Endodermal cell (in vitro differentiated cells): ENCODE results near the gene VDR. TPM values are rescaled to one million over a fixed set of nuclear protein-coding genes. Genes with fewer than 3 reads are reported as not detected.
A peak's percentile ranks its signal among the peaks of the same experiment; 100 is the strongest.

Source experiments
- DNase-seq: peaks from one replicate; pipeline ENCODE4 v3.0.0-alpha.2; 2017
- H3K27ac ChIP-seq: 2 replicates; pipeline ENCODE4 v1.5.1; 2013; ENCODE audit warnings: mild to moderate bottlenecking, low read depth, low read length, moderate library complexity
- H3K27me3 ChIP-seq: 2 replicates; pipeline ENCODE4 v1.6.1; 2013; ENCODE audit warnings: mild to moderate bottlenecking, low read length, moderate library complexity; ENCODE audit not compliant: insufficient read depth, control insufficient read depth, poor library complexity, severe bottlenecking
- H3K36me3 ChIP-seq: 2 replicates; pipeline ENCODE4 v1.7.0; 2013; ENCODE audit warnings: mild to moderate bottlenecking, low read length, moderate library complexity; ENCODE audit not compliant: control insufficient read depth, insufficient read depth
- H3K4me1 ChIP-seq: one replicate; pipeline ENCODE4 v1.7.0; 2013; ENCODE audit warnings: low read length; ENCODE audit not compliant: control insufficient read depth, insufficient read depth
- H3K4me3 ChIP-seq: 2 replicates; pipeline ENCODE4 v1.5.1; 2013; ENCODE audit warnings: mild to moderate bottlenecking, low read length, moderate library complexity
- H3K9ac ChIP-seq: 2 replicates; pipeline ENCODE4 v1.6.1; 2013; ENCODE audit warnings: mild to moderate bottlenecking, low read length, moderate library complexity; ENCODE audit not compliant: poor library complexity, severe bottlenecking; ENCODE audit errors: extremely low read depth
- H3K9me3 ChIP-seq: 2 replicates; pipeline ENCODE4 v1.6.1; 2013; ENCODE audit warnings: mild to moderate bottlenecking, low read length, moderate library complexity; ENCODE audit not compliant: control insufficient read depth
- H3K27ac Mint-ChIP-seq: 2 replicates; pipeline ENCODE4 v1.8.0; 2020; ENCODE audit warnings: mixed read lengths
- H3K27me3 Mint-ChIP-seq: 2 replicates; pipeline ENCODE4 v1.8.0; 2021; ENCODE audit warnings: mild to moderate bottlenecking, mixed read lengths; ENCODE audit not compliant: insufficient read depth
- H3K36me3 Mint-ChIP-seq: 2 replicates; pipeline ENCODE4 v1.8.0; 2020; ENCODE audit warnings: low read depth, mixed read lengths
- H3K4me1 Mint-ChIP-seq: 2 replicates; pipeline ENCODE4 v1.8.0; 2020; ENCODE audit warnings: mixed read lengths
- H3K4me3 Mint-ChIP-seq: 2 replicates; pipeline ENCODE4 v1.8.0; 2020; ENCODE audit warnings: mild to moderate bottlenecking, moderate library complexity, mixed read lengths
- H3K9me3 Mint-ChIP-seq: 2 replicates; pipeline ENCODE4 v1.8.0; 2020; ENCODE audit warnings: mild to moderate bottlenecking, mixed read lengths
- WGBS, 2 experiments: methylation state at CpG; one replicate each; pipeline versions ENCODE4 v1.1.5 to v1.1.7; 2013; ENCODE audit warnings: missing lambda C conversion rate in 2 of 2, mixed read lengths in 1 of 2; ENCODE audit not compliant: insufficient coverage in 1 of 2, insufficient read length in 1 of 2; 5-methylcytosine and 5-hydroxymethylcytosine counted together
- total RNA-seq, 2 donors: library from RNA; stranded (reverse); fragmentation: NEBNext Ultra II Directional in 1 of 2; extraction: Animal tissue kit (Norgen Biotek cat#: 25700) in 1 of 2; gene quantifications; 2 replicates in 1 of 2; 3 replicates in 1 of 2; pipeline ENCODE4 v1.2.1, GENCODE V29; 2021
- TF ChIP-seq, protein P1 (sequence below): fragments of 200-600 bp; sonication (generic); conservative IDR thresholded peaks from 2 replicates; pipeline ENCODE4 v1.5.0; 2021; ENCODE audit warnings: antibody characterized with exemption, mild to moderate bottlenecking

Gene VDR
- total RNA-seq, 2 donors from 2014 or later, result 0.04 TPM; not detected in 1

DNA sequence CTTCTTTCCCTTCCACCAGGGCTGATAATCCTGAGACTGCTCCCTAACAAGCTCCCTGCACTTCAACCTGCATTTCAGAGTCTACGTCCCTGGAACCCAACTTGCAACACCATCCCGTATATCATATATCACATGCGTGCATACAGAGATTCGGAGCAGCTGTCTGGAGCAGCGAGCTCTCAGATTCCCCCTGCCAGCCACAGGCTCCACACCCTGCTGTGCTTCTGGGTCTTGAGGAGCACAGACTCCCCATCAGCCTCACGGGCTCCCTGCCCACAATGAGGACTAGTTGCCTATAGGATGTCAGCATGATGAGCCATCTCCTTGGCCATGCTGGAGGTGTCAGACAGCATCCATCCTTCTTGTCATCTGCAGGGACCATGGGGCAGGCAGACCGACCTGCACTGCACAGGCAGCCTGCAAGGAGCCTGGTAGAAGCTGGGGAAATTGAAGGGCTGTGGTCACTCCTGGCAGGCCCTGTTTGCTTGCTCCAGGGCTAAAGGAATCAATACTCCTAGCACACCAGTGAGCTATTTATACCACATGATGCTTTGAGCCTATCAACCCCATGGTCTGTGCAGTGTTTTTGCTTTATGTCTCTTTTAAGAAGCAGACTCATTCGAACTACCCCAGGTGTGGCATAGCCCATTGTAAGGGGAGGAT lies 65.4 kb downstream of the VDR start:
- 82 to 85% methylated on average over 5 to 8 of the region's 8 CpGs for WGBS, 2 experiments
- peak; percentile 59 for DNase-seq
- peaks cover 21% of the 10 kb centered on the region for H3K4me1 Mint-ChIP-seq

DNA sequence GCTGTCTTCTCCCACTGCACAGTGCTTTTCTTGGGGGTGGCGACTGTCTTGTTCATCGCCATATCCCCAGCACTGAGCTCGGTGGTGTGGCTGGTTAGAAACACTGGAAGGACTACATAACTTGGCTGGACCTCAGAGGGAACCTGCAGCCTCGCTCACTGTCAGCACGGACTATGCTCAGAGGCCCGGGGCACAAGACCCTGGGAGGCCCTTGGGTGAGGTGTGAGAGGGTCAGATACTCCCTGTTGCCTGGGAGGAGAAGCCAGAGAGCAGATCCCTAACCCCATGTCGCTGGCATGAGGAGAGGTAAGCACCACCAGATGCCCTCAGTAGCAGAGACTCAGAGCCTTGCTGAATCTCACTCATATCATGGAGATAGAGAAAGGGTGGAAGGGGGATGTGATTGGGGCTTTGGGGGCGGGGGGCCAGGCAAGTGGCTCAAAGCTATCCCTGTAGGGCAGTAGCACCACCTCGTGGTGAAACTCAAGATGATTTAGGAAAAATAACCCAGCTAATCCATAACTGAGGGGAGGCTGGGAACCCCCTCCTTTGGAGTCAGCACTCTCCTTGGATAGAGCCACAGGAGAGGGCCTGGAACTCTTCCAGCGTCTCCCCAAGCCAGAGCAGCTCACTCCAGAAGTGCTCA lies 66.4 kb downstream of the VDR start:
- no peak overlapping the region for H3K27ac Mint-ChIP-seq
- H3K27me3 ChIP-seq, result no peaks in the 10 kb centered on the region
- H3K27me3 Mint-ChIP-seq, result peaks cover 12% of the 10 kb centered on the region
- no peak overlapping the region for H3K4me3 ChIP-seq
- no peak overlapping the region for H3K27ac ChIP-seq
- no peaks in the 10 kb centered on the region for H3K36me3 ChIP-seq
- no peak overlapping the region for H3K4me3 Mint-ChIP-seq
- WGBS, 2 experiments, result 53 to 58% methylated on average over 8 to 10 of the region's 10 CpGs
- no peak overlapping the region for H3K9ac ChIP-seq
- H3K9me3 ChIP-seq, result no peaks in the 10 kb centered on the region
- no peaks in the 10 kb centered on the region for H3K4me1 ChIP-seq
- H3K36me3 Mint-ChIP-seq, result no peaks in the 10 kb centered on the region
- DNase-seq, result peak; percentile 86
- no peaks in the 10 kb centered on the region for H3K9me3 Mint-ChIP-seq
- TF ChIP-seq, protein P1, sequence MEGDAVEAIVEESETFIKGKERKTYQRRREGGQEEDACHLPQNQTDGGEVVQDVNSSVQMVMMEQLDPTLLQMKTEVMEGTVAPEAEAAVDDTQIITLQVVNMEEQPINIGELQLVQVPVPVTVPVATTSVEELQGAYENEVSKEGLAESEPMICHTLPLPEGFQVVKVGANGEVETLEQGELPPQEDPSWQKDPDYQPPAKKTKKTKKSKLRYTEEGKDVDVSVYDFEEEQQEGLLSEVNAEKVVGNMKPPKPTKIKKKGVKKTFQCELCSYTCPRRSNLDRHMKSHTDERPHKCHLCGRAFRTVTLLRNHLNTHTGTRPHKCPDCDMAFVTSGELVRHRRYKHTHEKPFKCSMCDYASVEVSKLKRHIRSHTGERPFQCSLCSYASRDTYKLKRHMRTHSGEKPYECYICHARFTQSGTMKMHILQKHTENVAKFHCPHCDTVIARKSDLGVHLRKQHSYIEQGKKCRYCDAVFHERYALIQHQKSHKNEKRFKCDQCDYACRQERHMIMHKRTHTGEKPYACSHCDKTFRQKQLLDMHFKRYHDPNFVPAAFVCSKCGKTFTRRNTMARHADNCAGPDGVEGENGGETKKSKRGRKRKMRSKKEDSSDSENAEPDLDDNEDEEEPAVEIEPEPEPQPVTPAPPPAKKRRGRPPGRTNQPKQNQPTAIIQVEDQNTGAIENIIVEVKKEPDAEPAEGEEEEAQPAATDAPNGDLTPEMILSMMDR, result peak; percentile 79
- H3K4me1 Mint-ChIP-seq, result peaks cover 28% of the 10 kb centered on the region

More for the DNA sequence above, 65.4 kb downstream of the VDR start:
- Mint-ChIP-seq H3K4me3 (no peak overlapping the region), H3K36me3 (no peaks in the 10 kb centered on the region), H3K27me3 (peaks cover 14% of the 10 kb centered on the region), H3K9me3 (no peaks in the 10 kb centered on the region), H3K27ac (no peak overlapping the region)
- H3K27me3 ChIP-seq, result no peaks in the 10 kb centered on the region
- no peak overlapping the region for H3K27ac ChIP-seq
- H3K9ac ChIP-seq, result no peak overlapping the region
- no peaks in the 10 kb centered on the region for H3K36me3 ChIP-seq
- no peaks in the 10 kb centered on the region for H3K9me3 ChIP-seq
- no peak overlapping the region for H3K4me3 ChIP-seq
- TF ChIP-seq, protein P1, result no peak
- H3K4me1 ChIP-seq, result no peaks in the 10 kb centered on the region

GRCh38 chr12:47837190-47838171 lies 67.3 kb downstream of the VDR start:
- no peaks in the 10 kb centered on the region for H3K9me3 ChIP-seq
- TF ChIP-seq, protein P1, result peak; percentile 91
- WGBS, 2 experiments, result 51 to 65% methylated on average over 9 to 13 of the region's 13 CpGs
- no peak overlapping the region for H3K27ac ChIP-seq
- Mint-ChIP-seq H3K4me1 (peaks cover 25% of the 10 kb centered on the region), H3K27ac (no peak overlapping the region), H3K9me3 (no peaks in the 10 kb centered on the region), H3K36me3 (no peaks in the 10 kb centered on the region), H3K27me3 (peaks cover 8% of the 10 kb centered on the region), H3K4me3 (no peak overlapping the region)
- DNase-seq, result peak; percentile 93
- H3K27me3 ChIP-seq, result no peaks in the 10 kb centered on the region
- no peak overlapping the region for H3K4me3 ChIP-seq
- no peaks in the 10 kb centered on the region for H3K4me1 ChIP-seq
- no peak overlapping the region for H3K9ac ChIP-seq
- H3K36me3 ChIP-seq, result no peaks in the 10 kb centered on the region
